Non-pigmented ciliary epithelial cell (primary cell): ENCODE measurements around the gene LRP2.
"Not testable (repeated sequence)": the region's sequence is repeated elsewhere in the genome, so short reads cannot be mapped to it uniquely, and the experiment has no call there.

Experiments
- DNase-seq: peaks from one replicate; pipeline ENCODE4 v3.0.0-alpha.2; 2010; ENCODE audit warnings: low read depth

Gene LRP2

DNA sequence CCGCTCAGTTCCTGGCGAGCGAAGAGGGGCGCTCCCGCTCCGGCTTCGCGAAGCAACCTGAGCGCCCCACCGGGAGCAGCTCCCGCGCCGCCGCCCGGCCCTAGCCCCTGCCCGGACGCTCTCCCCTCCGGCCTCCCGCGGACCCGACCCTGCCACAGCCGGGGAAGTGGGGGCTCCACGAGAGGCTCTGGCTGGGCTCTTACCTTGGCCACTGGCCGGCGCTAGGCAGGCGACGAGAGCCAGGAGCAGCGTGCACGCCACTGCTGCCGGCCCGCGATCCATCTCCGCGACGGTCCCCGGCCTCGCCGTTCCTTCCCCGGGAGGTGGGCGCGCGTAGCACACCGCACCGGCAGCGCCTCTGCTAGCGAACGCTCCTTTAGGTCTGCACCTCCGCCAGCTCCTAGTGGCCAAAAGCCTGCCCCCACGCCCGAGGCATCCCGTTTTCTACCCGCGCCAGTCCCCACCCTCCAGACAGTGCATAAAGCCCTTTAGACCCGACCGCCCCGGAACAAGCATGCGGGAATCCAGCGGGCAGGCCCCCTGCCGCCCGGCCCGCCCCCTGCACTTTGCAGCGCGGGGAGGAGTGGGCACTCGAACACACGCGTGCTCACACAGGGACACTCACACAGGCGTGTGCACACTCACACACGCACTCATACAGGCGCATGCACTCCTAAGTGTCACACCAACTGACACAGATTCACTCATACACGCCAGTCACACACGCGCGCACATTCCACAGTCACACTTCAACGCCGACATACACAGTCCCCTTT is at the start of gene LRP2:
TSS of gene LRP2 (minus strand) at position 417 of the 776 bp plus-strand sequence. CDS start at position 282, 135 bp downstream.
- no peak for DNase-seq

- DNase-seq, result no peak
Measured at GRCh38 chr2:169406891-169407290, 44.6 kb upstream of the LRP2 start.

DNA sequence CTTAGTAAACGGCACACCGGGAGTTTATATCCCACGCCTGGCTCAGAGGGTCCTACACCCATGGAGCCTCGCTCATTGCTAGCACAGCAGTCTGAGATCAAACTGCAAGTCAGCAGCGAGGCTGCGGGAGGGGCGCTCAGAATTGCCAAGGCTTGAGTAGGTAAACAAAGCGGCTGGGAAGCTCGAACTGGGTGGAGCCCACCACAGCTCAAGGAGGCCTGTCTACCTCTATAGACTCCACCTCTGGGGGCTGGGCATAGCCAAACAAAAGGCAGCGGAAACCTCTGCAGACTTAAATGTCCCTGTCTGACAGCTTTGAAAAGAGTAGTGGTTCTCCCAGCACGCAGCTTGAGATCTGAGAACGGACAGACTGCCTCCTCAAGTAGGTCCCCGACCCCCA is 37.2 kb upstream of the LRP2 start:
- not testable (repeated sequence) for DNase-seq

GRCh38 chr2:169397697-169398096 is 35.4 kb upstream of the LRP2 start:
- no peak for DNase-seq

GRCh38 chr2:169395821-169396374 is 33.6 kb upstream of the LRP2 start:
- DNase-seq, result no peak

GRCh38 chr2:169393068-169393590 is 30.8 kb upstream of the LRP2 start:
- no peak for DNase-seq

- no peak for DNase-seq
Measured at GRCh38 chr2:169391236-169391635, 28.9 kb upstream of the LRP2 start.

DNA sequence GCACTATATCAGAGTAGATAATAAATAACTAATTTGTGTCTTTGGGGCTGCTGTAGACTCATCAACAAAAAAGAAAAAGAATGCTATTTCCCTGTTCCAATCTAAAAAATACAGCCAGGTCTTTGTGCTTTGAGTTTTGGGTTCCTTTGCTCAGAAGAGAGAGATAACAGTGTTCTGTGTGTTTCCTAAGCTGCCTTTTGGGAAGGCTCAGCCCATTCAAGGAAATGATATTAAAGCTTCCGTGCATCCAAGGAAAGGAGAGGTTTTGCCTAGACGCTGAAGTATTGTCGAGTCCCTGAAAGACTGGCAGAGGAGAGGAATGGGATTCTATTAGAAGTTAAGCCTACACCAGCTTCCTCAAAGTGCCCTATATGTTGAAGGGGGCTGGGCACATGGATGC is 25.8 kb upstream of the LRP2 start:
- DNase-seq, result no peak

DNA sequence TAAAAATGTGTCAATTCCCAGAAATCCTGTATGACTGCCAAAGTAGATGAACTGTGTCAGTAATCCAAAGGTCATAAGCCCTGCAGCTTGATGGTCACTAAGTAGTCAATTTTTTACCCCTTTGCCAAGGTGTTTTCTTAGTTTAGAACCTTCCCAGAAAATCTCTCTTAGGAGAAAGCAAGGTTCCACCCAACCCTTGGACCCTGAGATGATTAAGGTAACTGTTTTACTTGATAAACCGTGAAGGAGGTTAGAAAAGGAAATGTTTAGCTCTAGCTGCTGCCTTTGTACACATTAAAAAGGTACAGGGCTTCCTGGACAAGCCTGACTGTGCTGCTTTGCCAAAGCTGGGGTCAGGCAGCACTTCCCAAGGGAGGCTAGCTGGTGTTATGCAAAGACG is 24.4 kb upstream of the LRP2 start:
- DNase-seq, result no peak

DNA sequence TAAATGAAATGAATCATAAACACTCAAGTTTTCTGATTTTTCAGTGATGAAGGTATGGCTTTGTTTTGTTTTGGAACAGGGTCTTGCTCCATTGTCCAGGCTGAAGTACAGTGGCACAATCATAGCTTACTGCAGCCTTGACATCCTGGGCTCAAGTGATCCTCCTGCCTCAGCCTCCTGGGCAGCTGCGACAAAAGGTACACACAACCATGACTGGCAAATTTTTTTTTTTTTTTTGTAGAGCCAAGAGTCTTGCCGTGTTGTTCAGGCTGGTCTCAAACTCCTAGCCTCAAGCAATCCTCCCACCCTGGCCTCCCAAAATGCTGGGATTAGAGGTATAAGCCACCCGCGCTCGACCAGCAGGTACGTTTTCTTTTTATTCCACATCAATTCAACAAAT is 22.5 kb upstream of the LRP2 start:
- no peak for DNase-seq

- DNase-seq, result no peak
Measured at GRCh38 chr2:169372561-169372960, 10.2 kb upstream of the LRP2 start.

- peak; percentile 14 for DNase-seq
Measured at GRCh38 chr2:169366066-169366465, 3.7 kb upstream of the LRP2 start.

- DNase-seq, result no peak
Measured at GRCh38 chr2:169365029-169365480, 2.7 kb upstream of the LRP2 start.

DNA sequence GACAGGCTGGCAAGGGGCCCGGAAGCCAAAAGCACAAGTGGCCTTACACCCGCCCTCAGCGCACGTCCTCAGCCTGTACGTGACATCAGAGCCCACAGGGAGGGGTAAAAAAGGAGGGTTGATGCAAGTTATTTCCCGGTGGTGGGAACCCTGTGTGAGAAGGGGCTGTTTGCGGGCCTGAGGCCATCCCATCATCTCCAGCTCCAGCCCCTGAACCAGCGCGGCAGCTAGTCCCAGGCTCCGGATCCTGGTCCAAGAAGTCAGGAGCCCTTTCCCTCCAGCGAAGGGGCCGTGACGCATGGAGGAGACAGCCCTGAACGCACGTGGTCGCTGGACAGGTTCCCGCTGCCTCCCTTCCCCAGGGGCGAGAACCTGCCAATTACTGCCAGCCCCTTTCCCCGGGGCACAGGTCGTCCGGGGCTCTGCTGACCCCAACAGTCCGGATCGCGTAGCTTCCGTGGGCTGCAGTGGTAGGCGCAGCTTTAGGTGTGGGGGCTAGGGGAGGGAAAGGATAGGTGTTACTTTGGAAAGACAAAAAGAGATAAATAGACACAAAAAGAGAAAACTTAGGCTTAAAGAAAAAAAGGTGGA is 1.3 kb upstream of the LRP2 start:
- no peak for DNase-seq

- no peak for DNase-seq
Measured at GRCh38 chr2:169362894-169363559, 693 bp upstream of the LRP2 start.

GRCh38 chr2:169361706-169362117 is 622 bp downstream of the LRP2 start:
- DNase-seq, result no peak

DNA sequence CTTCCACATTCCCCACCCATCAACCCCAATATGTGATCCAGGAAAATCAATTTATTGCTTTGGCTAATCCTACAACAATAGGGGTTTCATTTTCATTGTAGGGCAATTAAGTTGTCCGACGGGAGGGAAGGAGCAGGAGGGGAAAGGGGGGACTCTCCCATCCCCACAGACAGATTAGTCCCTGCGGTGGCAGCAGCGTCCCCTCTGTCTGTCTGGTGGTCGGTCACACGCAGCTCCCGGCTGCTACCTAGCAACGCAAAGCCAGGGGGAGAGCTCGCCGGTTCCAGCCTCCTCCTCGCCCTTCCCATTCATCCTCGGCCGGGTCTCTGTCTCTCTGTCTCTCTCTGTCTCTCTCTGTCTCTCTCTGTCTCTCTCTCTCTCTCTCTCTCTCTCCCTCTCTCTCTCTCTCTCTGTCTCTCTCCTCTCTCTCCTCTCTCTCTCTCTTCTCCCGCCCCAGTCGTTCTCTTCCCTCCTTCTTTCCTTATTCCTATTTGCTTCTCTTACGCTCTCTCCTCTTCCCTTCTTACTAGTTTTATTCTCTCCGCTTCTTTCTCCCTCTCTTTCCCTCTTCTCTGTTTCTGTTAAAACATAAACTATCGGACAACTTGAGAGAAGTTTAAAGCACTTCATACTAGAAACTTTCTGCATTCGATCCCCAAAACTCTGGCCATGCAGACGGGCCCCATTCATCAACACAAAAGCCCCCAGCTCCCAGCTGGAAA is 1.2 kb downstream of the LRP2 start:
- DNase-seq, result no peak

DNA sequence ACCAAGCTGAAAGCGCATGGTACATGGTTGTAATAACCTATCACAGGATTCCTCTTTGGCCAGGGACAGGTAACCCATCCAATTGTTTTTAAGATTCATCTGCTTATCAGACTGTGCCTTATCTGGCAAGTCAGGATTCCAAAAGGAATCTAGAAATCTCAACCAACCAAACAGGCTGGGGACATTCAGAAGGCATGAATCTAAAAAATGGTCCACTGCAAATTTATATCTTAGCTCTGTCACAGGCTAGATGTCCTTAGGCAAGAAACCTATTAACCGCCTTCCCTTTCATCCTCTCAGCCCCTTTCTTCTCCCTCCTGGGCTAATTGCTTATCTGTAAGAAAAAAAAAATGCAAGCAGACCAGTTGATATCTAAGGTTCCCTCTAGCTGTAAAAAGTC is 4.3 kb downstream of the LRP2 start:
- DNase-seq, result no peak

- no peak for DNase-seq
Measured at GRCh38 chr2:169354244-169354643, 8.1 kb downstream of the LRP2 start.

DNA sequence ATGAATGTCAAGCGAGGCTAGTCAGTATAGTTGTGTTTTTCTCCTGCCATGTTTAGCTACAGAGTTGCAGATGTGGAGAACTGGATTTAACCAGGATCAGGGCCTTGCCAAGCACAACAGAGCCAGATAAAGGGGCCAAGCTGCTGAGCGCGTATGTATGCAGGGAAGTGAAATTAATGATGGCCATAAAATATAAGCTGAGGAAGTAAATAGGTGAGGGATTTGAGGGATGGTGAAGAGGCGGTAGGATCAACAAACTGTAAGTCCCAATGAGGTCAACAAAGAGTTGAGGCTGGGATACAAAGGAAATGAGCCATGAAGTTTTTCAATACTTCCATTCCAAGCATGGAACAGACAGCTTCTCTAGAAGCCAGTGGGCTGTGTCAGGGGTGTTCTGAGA is 10.6 kb downstream of the LRP2 start:
- DNase-seq, result no peak

DNA sequence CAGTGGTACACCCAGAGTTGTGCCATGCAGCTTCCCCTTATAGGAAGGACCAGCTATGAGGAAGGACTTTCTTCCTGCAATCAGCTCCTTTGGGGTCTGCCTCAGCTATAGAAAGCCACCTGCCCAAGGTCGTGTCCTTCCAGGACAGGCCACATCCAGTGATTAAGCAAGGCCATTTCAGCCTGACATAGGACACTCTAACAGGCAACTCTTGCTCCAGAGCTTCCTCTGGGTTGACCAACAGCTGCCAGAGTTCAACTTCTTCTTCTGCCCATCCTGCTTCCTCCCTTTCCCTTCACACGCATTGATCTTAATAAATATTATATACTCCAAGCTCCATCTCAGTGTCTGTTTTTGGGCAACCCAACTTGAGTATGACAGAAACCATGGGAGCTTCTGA is 12.8 kb downstream of the LRP2 start:
- DNase-seq, result no peak
